SW 1271 (cell line): ENCODE data around the gene TMEM273.

Experiments used
- DNase-seq, 2 experiments: peaks; one replicate each; lab custom pipeline; 2025; lab: John Stamatoyannopoulos, UW

Gene TMEM273

GRCh38 chr10:49115796-49116508 lies 72.2 kb downstream of the TMEM273 start:
- no peak for DNase-seq

GRCh38 chr10:49115015-49115795 lies 73.0 kb downstream of the TMEM273 start, which contains the start of gene VSTM4:
Gene VSTM4, minus strand, starts transcription at chr10:49115522. Its CDS starts 37 bp downstream, at chr10:49115485.
- DNase-seq, result no peak

GRCh38 chr10:49114718-49115014 lies 73.5 kb downstream of the TMEM273 start:
- DNase-seq, result no peak

- no peak for DNase-seq
These were observed 74.5 kb downstream of the TMEM273 start for GRCh38 chr10:49113741-49114141.

- no peak for DNase-seq
These were observed 75.3 kb downstream of the TMEM273 start for GRCh38 chr10:49112851-49113250.

- DNase-seq, result no peak
These were observed 76.1 kb downstream of the TMEM273 start for GRCh38 chr10:49112098-49112497.

- DNase-seq, result no peak
These were observed 76.9 kb downstream of the TMEM273 start for GRCh38 chr10:49111320-49111698.

GRCh38 chr10:49110684-49111319 lies 77.4 kb downstream of the TMEM273 start:
- DNase-seq, result no peak

GRCh38 chr10:49109669-49110340 lies 78.4 kb downstream of the TMEM273 start:
- no peak for DNase-seq

GRCh38 chr10:49108656-49109055 lies 79.5 kb downstream of the TMEM273 start:
- DNase-seq, result no peak

- no peak for DNase-seq
These were observed 80.3 kb downstream of the TMEM273 start for GRCh38 chr10:49107887-49108267.

GRCh38 chr10:49107111-49107886 lies 80.9 kb downstream of the TMEM273 start:
- no peak for DNase-seq

GRCh38 chr10:49106451-49106850 lies 81.7 kb downstream of the TMEM273 start:
- DNase-seq, result no peak

GRCh38 chr10:49105076-49105475 lies 83.1 kb downstream of the TMEM273 start:
- DNase-seq, result no peak
